CD14-positive monocyte (primary cell): Measurements from ENCODE around the gene EXOC2. TPM values are rescaled to one million over a fixed set of nuclear protein-coding genes. Genes with fewer than 3 reads are reported as not detected.

ENCODE experiments used
- DNase-seq, 3 donors: peaks; one replicate each; pipeline ENCODE4 v3.0.0-alpha.2; 2011 to 2022
- H2AFZ ChIP-seq: 2 replicates; pipeline ENCODE4 v1.6.0; 2012; ENCODE audit warnings: mild to moderate bottlenecking, low read depth, low read length, inconsistent platforms; ENCODE audit not compliant: insufficient read depth, poor library complexity, severe bottlenecking
- H3K27ac ChIP-seq, 2 donors: 1 replicate in 1 of 2; 2 replicates in 1 of 2; pipeline ENCODE4 v1.5.1; 2012 to 2013; ENCODE audit warnings: low read length in 2 of 2, control low read depth in 1 of 2, inconsistent platforms in 1 of 2, low read depth in 1 of 2, mild to moderate bottlenecking in 1 of 2
- H3K27me3 ChIP-seq, 2 donors: one replicate each; pipeline versions ENCODE4 v1.6.0 to v1.6.1; 2011 to 2013; ENCODE audit warnings: low read length in 2 of 2; ENCODE audit not compliant: control insufficient read depth in 2 of 2, insufficient read depth in 2 of 2
- H3K36me3 ChIP-seq, 2 donors: replicated peaks in 1 of 2; 1 replicate in 1 of 2; 2 replicates in 1 of 2; pipeline versions ENCODE4 v1.5.1 to v1.6.1; 2012 to 2013; ENCODE audit warnings: low read length in 2 of 2, control low read depth in 1 of 2, inconsistent platforms in 1 of 2, mild to moderate bottlenecking in 1 of 2; ENCODE audit not compliant: insufficient read depth in 2 of 2, control insufficient read depth in 1 of 2
- H3K4me1 ChIP-seq, 2 donors: 1 replicate in 1 of 2; 2 replicates in 1 of 2; pipeline versions ENCODE4 v1.5.1 to v1.6.1; 2012 to 2013; ENCODE audit warnings: low read length in 2 of 2, control low read depth in 1 of 2, inconsistent platforms in 1 of 2, mild to moderate bottlenecking in 1 of 2, moderate library complexity in 1 of 2; ENCODE audit not compliant: insufficient read depth in 2 of 2, control insufficient read depth in 1 of 2
- H3K4me2 ChIP-seq: replicated peaks from 2 replicates; pipeline ENCODE3; 2012; ENCODE audit warnings: low read length, moderate library complexity, mild to moderate bottlenecking; ENCODE audit not compliant: poor library complexity, severe bottlenecking; ENCODE audit errors: extremely low read depth
- H3K4me3 ChIP-seq, 3 experiments: fragments of 200-600 bp in 1 of 3; sonication (generic) in 1 of 3; replicated peaks in 1 of 3; 1 replicate in 2 of 3; 2 replicates in 1 of 3; pipeline ENCODE4 v1.5.1; 2011 to 2013; ENCODE audit warnings: low read length in 3 of 3, mild to moderate bottlenecking in 3 of 3, control low read depth in 2 of 3, low read depth in 2 of 3, inconsistent platforms in 1 of 3, moderate library complexity in 1 of 3
- H3K79me2 ChIP-seq: 2 replicates; pipeline ENCODE4 v1.6.0; 2012; ENCODE audit warnings: mild to moderate bottlenecking, control low read depth, inconsistent platforms, low read length, moderate library complexity; ENCODE audit not compliant: insufficient read depth
- H3K9ac ChIP-seq: 2 replicates; pipeline ENCODE4 v1.6.0; 2017; ENCODE audit warnings: low read length, mild to moderate bottlenecking; ENCODE audit not compliant: insufficient read depth, poor library complexity, severe bottlenecking
- H3K9me3 ChIP-seq, 2 donors: replicated peaks in 1 of 2; 1 replicate in 1 of 2; 2 replicates in 1 of 2; pipeline versions ENCODE4 v1.5.1 to v1.6.1; 2012 to 2013; ENCODE audit warnings: low read length in 2 of 2, control low read depth in 1 of 2; ENCODE audit not compliant: control insufficient read depth in 1 of 2, insufficient read depth in 1 of 2
- H4K20me1 ChIP-seq: 2 replicates; pipeline ENCODE4 v1.6.0; 2012; ENCODE audit warnings: mild to moderate bottlenecking, low read length, control low read depth, moderate library complexity; ENCODE audit not compliant: insufficient read depth
- H3K27ac Mint-ChIP-seq, 7 donors: one replicate each; pipeline ENCODE4 v1.8.0; 2020; ENCODE audit warnings: mild to moderate bottlenecking in 7 of 7, mixed read lengths in 7 of 7, moderate library complexity in 6 of 7, inconsistent platforms in 2 of 7
- H3K27me3 Mint-ChIP-seq, 3 donors: one replicate each; pipeline ENCODE4 v1.8.0; 2021 to 2022; ENCODE audit warnings: low read depth in 3 of 3, mild to moderate bottlenecking in 3 of 3, mixed read lengths in 3 of 3, moderate library complexity in 3 of 3, inconsistent platforms in 1 of 3
- H3K36me3 Mint-ChIP-seq, 2 donors: one replicate each; pipeline ENCODE4 v1.8.0; 2020; ENCODE audit warnings: mixed read lengths in 2 of 2, inconsistent platforms in 1 of 2, mild to moderate bottlenecking in 1 of 2
- H3K4me1 Mint-ChIP-seq: one replicate; pipeline ENCODE4 v1.8.0; 2020; ENCODE audit warnings: mild to moderate bottlenecking, mixed read lengths
- H3K4me3 Mint-ChIP-seq, 2 donors: one replicate each; pipeline ENCODE4 v1.8.0; 2020; ENCODE audit warnings: mild to moderate bottlenecking in 2 of 2, mixed read lengths in 2 of 2, moderate library complexity in 1 of 2
- H3K9me3 Mint-ChIP-seq, 7 donors: one replicate each; pipeline ENCODE4 v1.8.0; 2020 to 2022; ENCODE audit warnings: mixed read lengths in 7 of 7, mild to moderate bottlenecking in 6 of 7, moderate library complexity in 6 of 7, inconsistent platforms in 2 of 7
- CTCF ChIP-seq: fragments of 200-600 bp; IDR thresholded peaks from one replicate; pipeline ENCODE4 v1.8.0; 2022; ENCODE audit warnings: antibody characterized with exemption, mild to moderate bottlenecking
- WGBS: methylation state at CpG from one replicate; pipeline ENCODE4 v1.1.5; 2013; ENCODE audit warnings: missing lambda C conversion rate; ENCODE audit not compliant: insufficient coverage; 5-methylcytosine and 5-hydroxymethylcytosine counted together
- intact Hi-C, 2 donors: fragments of 100-400 bp; cut with micrococcal nuclease; formaldehyde crosslinking; loops; one replicate each; pipeline versions ENCODE4 v1.15.0 to v1.15.1; 2023
- polyA plus RNA-seq, 3 donors: library from polyadenylated mRNA; depleted of rRNA in 1 of 3; unstranded in 2 of 3; stranded (reverse) in 1 of 3; fragments of 300-500 nt in 2 of 3; fragments of >200 nt in 1 of 3; fragmentation: Illumina TruSeq in 2 of 3; gene quantifications; 1 replicate in 2 of 3; 2 replicates in 1 of 3; pipeline ENCODE4 v1.2.3, GENCODE V29; 2012 to 2021

Gene EXOC2
- polyA plus RNA-seq, 3 donors = 7.5 to 15.5 (median 12.0) TPM

GRCh38 chr6:583116-583515 lies 109.8 kb downstream of the EXOC2 start:
- H3K36me3 ChIP-seq = peaks cover 0 to 3% of the 10 kb centered on the region in 2 donors
- no peak overlapping the region for H3K4me3 Mint-ChIP-seq
- no peak overlapping the region for H3K27ac ChIP-seq
- intact Hi-C loops = no loop called here
- peaks cover 4% of the 10 kb centered on the region for H4K20me1 ChIP-seq
- no peaks in the 10 kb centered on the region for H3K27me3 ChIP-seq
- H3K27me3 Mint-ChIP-seq = no peaks in the 10 kb centered on the region
- H3K4me3 ChIP-seq = no peak overlapping the region
- H3K36me3 Mint-ChIP-seq = peaks cover 4 to 14% of the 10 kb centered on the region in 2 donors
- no peak overlapping the region for H3K9ac ChIP-seq
- H3K79me2 ChIP-seq = no peaks in the 10 kb centered on the region
- no CpG with 5 or more reads among the region's 1 CpG for WGBS
- DNase-seq = no peak
- H3K27ac Mint-ChIP-seq = no peak overlapping the region
- H2AFZ ChIP-seq = no peak overlapping the region
- TF ChIP-seq CTCF = no peak
- H3K9me3 Mint-ChIP-seq = no peaks in the 10 kb centered on the region
- no peaks in the 10 kb centered on the region for H3K4me1 ChIP-seq
- H3K4me1 Mint-ChIP-seq = no peaks in the 10 kb centered on the region
- no peaks in the 10 kb centered on the region for H3K9me3 ChIP-seq
- no peak overlapping the region for H3K4me2 ChIP-seq

DNA sequence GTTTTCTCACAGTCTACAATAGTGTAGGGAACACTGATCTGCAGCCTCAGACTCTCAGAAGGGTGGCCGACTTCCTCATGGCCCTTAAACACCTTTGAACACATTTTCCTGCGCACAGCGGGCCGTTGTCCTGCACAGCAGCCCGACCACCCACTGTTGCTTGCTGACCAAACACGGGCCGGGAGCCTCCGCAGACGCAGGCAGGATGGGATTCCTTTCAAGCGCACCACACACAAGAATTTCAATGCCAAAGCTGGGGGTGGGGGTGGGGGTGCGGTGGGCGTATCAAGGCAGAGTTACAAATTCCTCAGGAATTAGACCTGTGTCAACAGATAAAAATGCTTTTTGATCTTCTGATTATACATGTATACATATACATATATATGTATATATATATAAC lies 110.6 kb downstream of the EXOC2 start:
- no peak for TF ChIP-seq CTCF
- H3K4me1 Mint-ChIP-seq = no peaks in the 10 kb centered on the region
- 97% methylated on average over 7 of the region's 12 CpGs for WGBS
- H3K4me3 ChIP-seq = no peak overlapping the region
- H3K79me2 ChIP-seq = no peaks in the 10 kb centered on the region
- no peak overlapping the region for H3K9ac ChIP-seq
- no peaks in the 10 kb centered on the region for H3K36me3 ChIP-seq
- peaks cover 4 to 9% of the 10 kb centered on the region in 2 donors for H3K36me3 Mint-ChIP-seq
- peaks cover 4% of the 10 kb centered on the region for H4K20me1 ChIP-seq
- no peak overlapping the region for H3K4me3 Mint-ChIP-seq
- H3K27me3 ChIP-seq = no peaks in the 10 kb centered on the region
- no peak overlapping the region for H2AFZ ChIP-seq
- H3K27me3 Mint-ChIP-seq = no peaks in the 10 kb centered on the region
- no peak overlapping the region for H3K4me2 ChIP-seq
- H3K27ac ChIP-seq = no peak overlapping the region
- no peaks in the 10 kb centered on the region for H3K9me3 ChIP-seq
- no peak overlapping the region for H3K27ac Mint-ChIP-seq
- intact Hi-C loops = no loop called here
- no peaks in the 10 kb centered on the region for H3K9me3 Mint-ChIP-seq
- H3K4me1 ChIP-seq = no peaks in the 10 kb centered on the region
- no peak for DNase-seq
